Measurements from ENCODE around the gene SULT2B1.
"Not testable (repeated sequence)": the region's sequence is repeated elsewhere in the genome, so short reads cannot be mapped to it uniquely, and the experiment has no call there.

SULT2B1 gene

GRCh38 chr19:48530066-48530720, 21.8 kb upstream of the SULT2B1 start:
- no peak for DNase-seq

GRCh38 chr19:48530770-48531169, 21.2 kb upstream of the SULT2B1 start:
- no peak for DNase-seq

GRCh38 chr19:48533770-48534169, 18.2 kb upstream of the SULT2B1 start:
- DNase-seq, result no peak

- DNase-seq, result no peak
Measured at GRCh38 chr19:48537541-48537940, 14.4 kb upstream of the SULT2B1 start.

GRCh38 chr19:48538057-48538456, 13.9 kb upstream of the SULT2B1 start:
- not testable (repeated sequence) for DNase-seq

GRCh38 chr19:48539503-48540096, 12.4 kb upstream of the SULT2B1 start:
- DNase-seq, result peak; percentile 56

- peak; percentile 13 for DNase-seq
Measured at GRCh38 chr19:48540110-48540509, 11.9 kb upstream of the SULT2B1 start.

- no peak for DNase-seq
Measured at GRCh38 chr19:48541813-48542212, 10.2 kb upstream of the SULT2B1 start.

GRCh38 chr19:48543121-48543710, 8.8 kb upstream of the SULT2B1 start:
- DNase-seq, result no peak

- no peak for DNase-seq
Measured at GRCh38 chr19:48544856-48545750, 6.9 kb upstream of the SULT2B1 start.

- no peak for DNase-seq
Measured at GRCh38 chr19:48547722-48548121, 4.2 kb upstream of the SULT2B1 start.

GRCh38 chr19:48548253-48548911, 3.6 kb upstream of the SULT2B1 start:
- no peak for DNase-seq

- DNase-seq, result no peak
Measured at GRCh38 chr19:48549380-48549779, 2.6 kb upstream of the SULT2B1 start.

- DNase-seq, result no peak
Measured at GRCh38 chr19:48552406-48553322, 692 bp downstream of the SULT2B1 start.

- no peak for DNase-seq
Measured at GRCh38 chr19:48553676-48554384, 1.9 kb downstream of the SULT2B1 start.

GRCh38 chr19:48554385-48555091, 2.6 kb downstream of the SULT2B1 start:
- DNase-seq, result no peak

- no peak for DNase-seq
Measured at GRCh38 chr19:48556163-48556562, 4.2 kb downstream of the SULT2B1 start.

GRCh38 chr19:48556825-48557224, 4.9 kb downstream of the SULT2B1 start:
- no peak for DNase-seq

- DNase-seq, result no peak
Measured at GRCh38 chr19:48558018-48558684, 6.2 kb downstream of the SULT2B1 start.

- no peak for DNase-seq
Measured at GRCh38 chr19:48560095-48560530, 8.1 kb downstream of the SULT2B1 start.

Data from NCI-H2081 treated with DMSO at 0.1 percent for 48 hours (cell line).